ENCODE measurements around the gene COL9A1. TPM values are rescaled to one million over a fixed set of nuclear protein-coding genes. Genes with fewer than 3 reads are reported as not detected.

The COL9A1 gene
- total and polyA plus RNA-seq, 9 of the 15 experiments (the other 6 are each of a cell fraction or from before 2014, with no cell fraction given), result 0.01 to 0.13 (median 0.06) TPM; not detected in 1

GRCh38 chr6:70252604-70253003, 50.3 kb downstream of the COL9A1 start:
- Histone ChIP-seq H3K9me3 (replicated peaks; ENCODE audit: control insufficient read depth, insufficient read depth, low read depth, low read length) (no peaks in the 10 kb centered on the region), H3K9me1 (ENCODE audit: control insufficient read depth, insufficient read depth, low read length) (no peaks in the 10 kb centered on the region), H3K4me2 (ENCODE audit: insufficient read depth, low read length) (no peak overlapping the region), H4K20me1 (replicated peaks; ENCODE audit: control insufficient read depth, insufficient read depth, low read length) (0 out of 2 replicates have a peak, but pooled peaks cover 2% of the 10 kb centered on the region), H3K4me1 (replicated peaks in 1 of 2; ENCODE audit: control insufficient read depth in 2 of 2, insufficient read depth in 2 of 2, low read length in 2 of 2) (no peaks in the 10 kb centered on the region), H3K4me3 (no peak overlapping the region), H3K9ac (ENCODE audit: insufficient read depth in 1 of 2, low read depth in 2 of 2, low read length in 2 of 2) (no peak overlapping the region), H2AFZ (ENCODE audit: low read depth, low read length) (no peak overlapping the region), H3K36me3 (ENCODE audit: control insufficient read depth, insufficient read depth, low read length) (no peaks in the 10 kb centered on the region), H3K27ac (ENCODE audit: extremely low read depth, low read depth, low read length) (no peak overlapping the region), H3K27me3 (ENCODE audit: control insufficient read depth in 2 of 2, insufficient read depth in 2 of 2, low read length in 2 of 2) (peaks cover 17 to 18% of the 10 kb centered on the region in 2 experiments; a peak in 4 of 5 replicates), H3K79me2 (ENCODE audit: control insufficient read depth, insufficient read depth, low read length) (no peaks in the 10 kb centered on the region)
- 0% methylated on average over 2 of the region's 2 CpGs for WGBS (ENCODE audit: insufficient coverage, low coverage, missing lambda C conversion rate)
- ChIA-PET POLR2A (interaction anchor here (2.2 kb wide), 1 partner anchor 13 kb away, joined by 5 read pairs; no protein-coding TSS in a partner anchor), CTCF (ENCODE audit: low intra/inter-chr PET ratio) (no interaction called here)
- in situ Hi-C loops (cut with MboI) (no loop called here), intact Hi-C loops (cut with micrococcal nuclease) (no loop called here)
- no peak for FAIRE-seq
- BruUV-seq (replicated peaks), result no TSS peak
- ATAC-seq, result no peak
- no peak for DNase-seq (ENCODE audit: extremely low read depth in 1 of 4, low spot score in 3 of 4)
- TF ChIP-seq COPS2 (conservative IDR thresholded peaks at IDR 0.05) (no peak), POLR2G (IDR thresholded peaks at IDR 0.05; ENCODE audit: low read depth, low read length) (no peak), PREB (CRISPR knock-in tag; IDR thresholded peaks at IDR 0.05) (no peak), HNRNPK (IDR thresholded peaks at IDR 0.05; ENCODE audit: low read depth, low read length, poor library complexity, severe bottlenecking) (no peak), NR3C1 (CRISPR knock-in tag; IDR thresholded peaks at IDR 0.05) (no peak), ID3 (CRISPR knock-in tag; IDR thresholded peaks at IDR 0.05) (no peak), ID3 (tag; IDR thresholded peaks at IDR 0.05) (no peak), LARP7 (IDR thresholded peaks at IDR 0.05) (no peak), CBFA2T3 (IDR thresholded peaks at IDR 0.05) (no peak), DPF2 (IDR thresholded peaks at IDR 0.05) (no peak), SIN3B (IDR thresholded peaks at IDR 0.05; ENCODE audit: low read depth) (no peak), ZNF280B (CRISPR knock-in tag; IDR thresholded peaks at IDR 0.05) (no peak), MLX (CRISPR knock-in tag; conservative IDR thresholded peaks at IDR 0.05) (no peak), NRF1 (conservative IDR thresholded peaks at IDR 0.05 in 1 of 2, IDR thresholded peaks at IDR 0.05 in 1 of 2) (no peak), TCF3 (CRISPR knock-in tag; IDR thresholded peaks at IDR 0.05) (no peak), ZNF785 (CRISPR knock-in tag; IDR thresholded peaks at IDR 0.05) (no peak), MCM5 (IDR thresholded peaks at IDR 0.05; ENCODE audit: low read depth) (no peak), HMBOX1 (IDR thresholded peaks at IDR 0.05) (no peak), ZNF316 (IDR thresholded peaks at IDR 0.05) (no peak)

Measured in K562 (cell line).